Caco-2 (cell line): ENCODE results near the gene DEFB125. TPM values are rescaled to one million over a fixed set of nuclear protein-coding genes. Genes with fewer than 3 reads are reported as not detected.

Experiments
- Bru-seq: library from RNA; stranded (reverse); fragments of 400-500 nt; gene quantifications from one replicate; lab custom pipeline; 2021; lab: Mats Ljungman, UMichigan
- BruChase-seq, 2 experiments: library from RNA; stranded (reverse); fragments of 400-500 nt; gene quantifications; one replicate each; lab custom pipeline; 2021; lab: Mats Ljungman, UMichigan
- BruUV-seq: library from RNA; stranded (reverse); fragments of 400-500 nt; replicated peaks from 2 replicates; lab custom pipeline; 2021; lab: Mats Ljungman, UMichigan
- CTCF ChIA-PET: fragments of 300-600 bp; sonication (Branson Sonifier 250); formaldehyde crosslinking; loops from one replicate; lab custom pipeline; 2022; ENCODE audit warnings: antibody characterized with exemption; lab: Charles Lee
- POLR2A ChIA-PET: fragments of 300-600 bp; sonication (Branson Sonifier 250); formaldehyde crosslinking; loops from one replicate; lab custom pipeline; 2022; ENCODE audit warnings: antibody characterized with exemption; lab: Charles Lee
- DNase-seq, 2 experiments: peaks; one replicate each; pipeline versions ENCODE4 v3.0.0 to v3.0.0-alpha.2; 2020 to 2022
- H3K27me3 ChIP-seq: replicated peaks from 2 replicates; pipeline ENCODE4 v1.6.0; 2011; ENCODE audit warnings: low read length; ENCODE audit not compliant: control insufficient read depth, insufficient read depth
- H3K36me3 ChIP-seq: 2 replicates; pipeline ENCODE4 v1.5.1; 2011; ENCODE audit warnings: low read length; ENCODE audit not compliant: control insufficient read depth, insufficient read depth
- H3K4me1 ChIP-seq: fragments of 250-450 bp; sonication (Bioruptor Pico); 2 replicates; pipeline ENCODE4 v1.5.1; 2020; ENCODE audit warnings: mild to moderate bottlenecking
- H3K4me3 ChIP-seq: 2 replicates; pipeline ENCODE4 v1.5.1; 2011; ENCODE audit warnings: low read depth, mild to moderate bottlenecking, control low read depth, low read length
- H3K9me3 ChIP-seq: fragments of 250-450 bp; sonication (Bioruptor Pico); 2 replicates; pipeline ENCODE4 v1.5.1; 2020; ENCODE audit warnings: mild to moderate bottlenecking, moderate library complexity
- H3K27ac Mint-ChIP-seq: one replicate; pipeline ENCODE4 v1.8.0; 2022; ENCODE audit warnings: mixed read lengths; ENCODE audit not compliant: unreplicated experiment
- H3K27me3 Mint-ChIP-seq: one replicate; pipeline ENCODE4 v1.8.0; 2022; ENCODE audit warnings: mixed read lengths; ENCODE audit not compliant: insufficient read depth, unreplicated experiment
- H3K36me3 Mint-ChIP-seq: one replicate; pipeline ENCODE4 v1.8.0; 2022; ENCODE audit warnings: mild to moderate bottlenecking, mixed read lengths; ENCODE audit not compliant: insufficient read depth, unreplicated experiment
- H3K4me1 Mint-ChIP-seq: one replicate; pipeline ENCODE4 v1.8.0; 2022; ENCODE audit warnings: low read depth, mixed read lengths; ENCODE audit not compliant: unreplicated experiment
- H3K4me3 Mint-ChIP-seq: one replicate; pipeline ENCODE4 v1.8.0; 2022; ENCODE audit warnings: mild to moderate bottlenecking, moderate library complexity, mixed read lengths; ENCODE audit not compliant: unreplicated experiment
- H3K9me3 Mint-ChIP-seq: one replicate; pipeline ENCODE4 v1.8.0; 2022; ENCODE audit warnings: mixed read lengths; ENCODE audit not compliant: unreplicated experiment
- CTCF ChIP-seq, 2 experiments: fragments of 200-600 bp in 1 of 2; IDR thresholded peaks; 1 replicate in 1 of 2; 2 replicates in 1 of 2; pipeline versions ENCODE4 v1.5.1 to v1.8.0; 2011 to 2022; ENCODE audit warnings: antibody characterized with exemption in 1 of 2, control low read depth in 1 of 2, inconsistent platforms in 1 of 2, low read depth in 1 of 2, low read length in 1 of 2, mild to moderate bottlenecking in 1 of 2, moderate library complexity in 1 of 2; ENCODE audit not compliant: insufficient read depth in 1 of 2, severe bottlenecking in 1 of 2, unreplicated experiment in 1 of 2
- intact Hi-C: fragments of 100-400 bp; cut with micrococcal nuclease; formaldehyde crosslinking; loops from one replicate; pipeline ENCODE4 v1.10.0; 2022; ENCODE audit not compliant: unreplicated experiment
- long read RNA-seq: library from polyadenylated mRNA; stranded (forward); transcript quantifications from one replicate; pipeline ENCODE4 v2.0.0, GENCODE V29; 2022
- total RNA-seq: library from RNA; stranded (reverse); gene quantifications from 2 replicates; pipeline ENCODE4 v1.2.3, GENCODE V29; 2022

Gene DEFB125
- total RNA-seq (not detected in 2 replicates), Bru-seq, nascent RNA (not detected), BruChase-seq, experiment 1, labeled RNA remaining after a 2-hour chase (not detected), BruChase-seq, experiment 2, labeled RNA remaining after a 6-hour chase (not detected)
- long read RNA-seq = 0 reads

- intact Hi-C loops = no loop called here
- H3K4me1 ChIP-seq = no peaks in the 10 kb centered on the region
- Mint-ChIP-seq H3K4me1 (no peaks in the 10 kb centered on the region), H3K27me3 (peaks cover 12% of the 10 kb centered on the region), H3K36me3 (no peaks in the 10 kb centered on the region), H3K4me3 (no peak within 1 kb of the TSS), H3K9me3 (no peaks in the 10 kb centered on the region), H3K27ac (no peak within 1 kb of the TSS)
- BruUV-seq = no TSS peak
- H3K9me3 ChIP-seq = peaks cover 2% of the 10 kb centered on the region; the same call in 1 of the 2 replicates
- no peak for TF ChIP-seq CTCF (IDR thresholded peaks at IDR 0.05; ENCODE audit: insufficient read depth in 1 of 2, low read depth in 1 of 2, low read length in 1 of 2, severe bottlenecking in 1 of 2, unreplicated experiment in 1 of 2)
- no peak for DNase-seq
- H3K36me3 ChIP-seq = no peaks in the 10 kb centered on the region
- H3K4me3 ChIP-seq = no peak within 1 kb of the TSS
- ChIA-PET POLR2A (no interaction called here), CTCF (no interaction called here)
- H3K27me3 ChIP-seq = no peaks in the 10 kb centered on the region; the same call in 1 of the 2 replicates
Observed at GRCh38 chr20:87401-87800, at the start of gene DEFB125. Gene DEFB125, plus strand, starts transcription at chr20:87672. Its CDS starts 38 bp downstream, at chr20:87710.

GRCh38 chr20:60035-60918 is 27.2 kb upstream of the DEFB125 start:
- ChIA-PET CTCF (no interaction called here), POLR2A (no interaction called here)
- Histone ChIP-seq H3K9me3 (no peaks in the 10 kb centered on the region; the same call in 1 of the 2 replicates), H3K4me1 (no peaks in the 10 kb centered on the region), H3K36me3 (no peaks in the 10 kb centered on the region), H3K4me3 (no peak overlapping the region), H3K27me3 (no peaks in the 10 kb centered on the region)
- no TSS peak for BruUV-seq
- H3K9me3 Mint-ChIP-seq = no peaks in the 10 kb centered on the region
- H3K27me3 Mint-ChIP-seq = no peaks in the 10 kb centered on the region
- intact Hi-C loops = no loop called here
- no peak overlapping the region for H3K4me3 Mint-ChIP-seq
- no peak for TF ChIP-seq CTCF (IDR thresholded peaks at IDR 0.05; ENCODE audit: insufficient read depth in 1 of 2, low read depth in 1 of 2, low read length in 1 of 2, severe bottlenecking in 1 of 2, unreplicated experiment in 1 of 2)
- no peak for DNase-seq
- H3K36me3 Mint-ChIP-seq = no peaks in the 10 kb centered on the region
- no peaks in the 10 kb centered on the region for H3K4me1 Mint-ChIP-seq
- no peak overlapping the region for H3K27ac Mint-ChIP-seq

GRCh38 chr20:61230-61629 is 26.2 kb upstream of the DEFB125 start:
- no peaks in the 10 kb centered on the region for H3K27me3 Mint-ChIP-seq
- no peak overlapping the region for H3K27ac Mint-ChIP-seq
- H3K4me3 Mint-ChIP-seq = no peak overlapping the region
- H3K36me3 ChIP-seq = no peaks in the 10 kb centered on the region
- H3K4me1 Mint-ChIP-seq = no peaks in the 10 kb centered on the region
- intact Hi-C loops = no loop called here
- no peak for TF ChIP-seq CTCF (IDR thresholded peaks at IDR 0.05; ENCODE audit: insufficient read depth in 1 of 2, low read depth in 1 of 2, low read length in 1 of 2, severe bottlenecking in 1 of 2, unreplicated experiment in 1 of 2)
- H3K9me3 ChIP-seq = no peaks in the 10 kb centered on the region; the same call in 1 of the 2 replicates
- H3K9me3 Mint-ChIP-seq = no peaks in the 10 kb centered on the region
- CTCF ChIA-PET = no interaction called here
- POLR2A ChIA-PET = no interaction called here
- BruUV-seq = no TSS peak
- DNase-seq = no peak
- H3K36me3 Mint-ChIP-seq = no peaks in the 10 kb centered on the region
- H3K4me1 ChIP-seq = no peaks in the 10 kb centered on the region
- no peaks in the 10 kb centered on the region for H3K27me3 ChIP-seq
- no peak overlapping the region for H3K4me3 ChIP-seq
